ENCODE data around the gene MOB2.
"Not testable (repeated sequence)": the region's sequence is repeated elsewhere in the genome, so short reads cannot be mapped to it uniquely, and the experiment has no call there.

The MOB2 gene

DNA sequence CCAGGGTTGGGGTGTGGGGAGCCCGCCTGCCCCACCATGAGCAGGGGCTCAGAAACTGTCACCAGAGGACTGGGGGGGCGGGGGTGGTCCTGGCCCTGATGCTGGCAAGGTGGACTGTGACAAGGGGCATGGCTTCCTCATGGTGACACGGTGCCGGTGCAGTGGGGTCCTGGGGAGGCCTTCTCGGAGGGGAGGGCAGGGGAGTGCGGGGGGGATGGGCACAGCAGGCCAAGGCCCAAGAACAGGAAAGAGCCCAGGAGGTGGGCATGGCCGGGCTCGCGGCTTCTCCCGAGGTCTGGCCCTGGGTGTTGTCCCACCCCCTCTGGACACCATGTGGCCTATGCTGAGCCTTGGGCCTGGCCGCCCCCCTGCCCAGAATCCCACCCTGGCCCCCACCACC lies 47.2 kb downstream of the MOB2 start:
- DNase-seq: no peak

DNA sequence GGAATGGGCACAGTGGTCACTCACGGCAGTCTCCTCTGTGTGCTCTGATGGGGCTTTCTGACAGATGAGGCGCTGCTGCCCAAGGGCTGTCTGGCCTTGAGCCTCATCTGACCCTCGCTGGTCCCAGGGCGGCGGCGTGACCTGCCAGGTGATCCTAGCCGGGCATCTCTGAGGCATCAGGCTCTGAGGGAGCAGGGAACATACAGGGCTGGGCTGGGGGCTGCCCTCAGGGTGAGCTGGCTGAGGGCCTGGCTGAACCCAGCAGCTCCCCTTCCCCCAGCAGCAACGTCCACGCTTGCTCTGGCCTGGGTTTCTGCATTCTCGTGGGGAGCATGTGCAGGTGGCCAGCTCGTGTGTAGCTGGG lies 47.6 kb downstream of the MOB2 start:
- no peak for DNase-seq

DNA sequence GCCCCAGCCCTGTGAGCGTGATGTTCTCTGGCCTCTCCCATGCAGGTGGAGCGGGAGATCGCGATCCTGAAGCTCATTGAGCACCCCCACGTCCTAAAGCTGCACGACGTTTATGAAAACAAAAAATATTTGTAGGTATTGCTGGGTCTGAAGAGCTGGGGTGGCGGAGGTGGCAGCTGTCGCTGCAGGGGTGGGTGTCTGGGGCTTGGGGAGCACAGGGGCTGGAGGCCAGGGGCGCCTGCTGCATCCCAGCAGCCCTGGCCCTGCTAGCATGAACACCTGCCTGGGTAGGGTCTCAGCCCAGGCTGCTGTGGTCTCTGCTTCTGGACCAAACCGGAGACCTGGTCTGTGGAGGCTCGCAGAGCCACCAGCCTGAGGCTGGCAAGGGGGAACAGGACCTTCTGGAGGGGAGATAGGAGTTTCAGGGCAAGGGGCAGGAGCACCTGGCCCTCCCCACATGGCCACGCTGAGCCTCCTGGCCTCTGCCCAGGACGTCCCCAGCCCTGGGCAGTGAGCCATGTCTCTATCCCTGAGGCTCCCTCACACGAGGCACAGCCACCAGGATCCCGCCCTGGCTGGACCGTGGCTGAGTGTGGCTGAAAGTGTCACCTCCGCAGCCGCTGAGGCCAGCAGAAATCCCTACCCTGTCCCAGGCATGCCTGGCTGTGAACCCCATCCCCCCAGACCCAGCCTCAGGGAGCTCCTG lies 48.2 kb downstream of the MOB2 start:
- DNase-seq: no peak

DNA sequence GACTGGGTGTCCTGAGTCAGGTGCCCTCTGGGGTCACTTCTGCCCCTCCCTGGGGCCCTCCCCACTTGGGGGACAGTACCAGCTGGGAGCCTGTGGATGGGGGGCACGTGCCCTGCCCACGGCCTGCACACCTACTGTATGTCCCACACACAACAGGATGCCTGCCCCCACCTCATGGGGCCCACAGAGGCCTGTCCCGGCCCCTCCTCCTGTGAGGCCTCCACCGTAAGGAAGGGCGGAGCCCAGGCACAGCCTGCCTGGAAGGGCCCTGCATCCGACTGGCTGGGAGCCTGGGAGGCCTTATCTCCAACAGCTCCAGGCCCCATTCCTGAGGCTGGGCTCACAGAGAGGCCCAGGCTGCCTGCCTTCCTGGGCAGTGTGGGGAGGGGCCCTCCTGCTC lies 49.1 kb downstream of the MOB2 start:
- no peak for DNase-seq

DNA sequence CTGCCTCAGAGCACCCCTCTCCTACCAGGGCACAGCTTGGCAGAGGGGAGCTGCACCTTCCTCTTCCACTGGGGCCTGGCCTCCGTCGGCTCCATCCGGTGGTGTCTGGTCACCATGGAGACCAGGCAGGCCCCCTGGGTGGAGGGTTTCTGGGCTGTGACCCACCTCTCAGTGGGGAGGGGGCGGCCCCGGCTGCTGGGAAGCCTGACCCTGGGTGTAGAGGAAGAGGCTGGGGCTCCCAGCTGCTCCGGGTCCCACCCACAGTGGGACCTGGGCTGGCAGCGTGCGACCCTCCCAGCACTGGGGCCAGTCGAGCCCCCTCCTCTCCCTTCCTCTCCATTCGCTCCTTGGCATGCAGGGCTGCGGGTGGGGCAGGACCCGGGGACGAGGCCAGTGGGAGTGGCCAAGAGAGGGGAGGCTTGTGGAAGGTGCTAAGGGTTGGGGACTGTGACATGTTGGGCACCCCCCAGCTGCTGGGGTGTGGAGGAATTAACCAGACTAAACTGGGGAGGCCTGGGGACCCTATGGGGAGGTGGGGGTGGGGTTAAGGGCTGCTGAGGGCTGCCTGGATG lies 50.0 kb downstream of the MOB2 start:
- DNase-seq: no peak

DNA sequence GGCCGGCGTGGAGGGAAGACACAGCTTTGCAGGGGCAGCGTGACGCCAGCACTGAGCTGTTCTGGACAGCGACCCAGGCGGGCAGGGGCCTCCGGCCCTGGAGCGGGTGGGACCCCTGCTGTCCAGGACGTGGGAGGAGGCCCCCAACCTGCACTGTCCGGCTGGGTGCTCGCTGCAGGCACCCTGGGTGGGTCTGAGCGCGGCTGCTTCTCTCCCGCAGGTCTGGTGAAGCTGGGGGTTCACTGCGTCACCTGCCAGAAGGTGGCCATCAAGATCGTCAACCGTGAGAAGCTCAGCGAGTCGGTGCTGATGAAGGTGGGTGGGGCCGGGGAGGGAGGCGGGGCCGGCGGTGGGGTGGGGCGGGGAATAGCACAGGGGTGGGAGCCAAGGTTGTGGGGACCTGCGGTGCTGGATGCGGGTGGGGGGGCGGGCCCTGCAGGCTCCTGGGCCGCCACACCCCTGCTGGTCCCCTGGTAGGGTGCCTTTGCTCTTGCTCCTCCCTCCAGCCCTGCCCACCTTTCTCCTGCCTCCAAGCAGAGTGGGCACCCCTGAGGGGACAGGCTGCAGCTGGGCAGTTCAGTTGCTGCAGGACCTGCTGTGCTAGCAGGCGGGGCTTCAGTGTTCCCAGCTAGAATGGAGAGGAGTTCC lies 50.6 kb downstream of the MOB2 start:
- peak; percentile 21 for DNase-seq

DNA sequence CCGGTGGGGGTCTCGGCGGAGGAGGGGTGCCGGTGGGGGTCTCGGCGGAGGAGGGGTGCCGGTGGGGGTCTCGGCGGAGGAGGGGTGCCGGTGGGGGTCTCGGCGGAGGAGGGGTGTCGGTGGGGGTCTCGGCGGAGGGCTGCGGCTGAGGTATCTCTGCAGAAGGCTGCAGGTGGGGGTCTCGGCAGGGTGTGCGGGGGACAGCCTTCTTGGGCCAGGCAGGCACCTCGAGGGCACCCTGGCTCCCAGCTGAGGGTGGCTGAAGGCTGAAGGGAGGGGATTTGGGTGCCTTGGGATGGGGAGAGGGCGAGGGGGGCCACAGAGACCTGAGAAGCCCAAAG lies 51.1 kb downstream of the MOB2 start:
- not testable (repeated sequence) for DNase-seq

DNA sequence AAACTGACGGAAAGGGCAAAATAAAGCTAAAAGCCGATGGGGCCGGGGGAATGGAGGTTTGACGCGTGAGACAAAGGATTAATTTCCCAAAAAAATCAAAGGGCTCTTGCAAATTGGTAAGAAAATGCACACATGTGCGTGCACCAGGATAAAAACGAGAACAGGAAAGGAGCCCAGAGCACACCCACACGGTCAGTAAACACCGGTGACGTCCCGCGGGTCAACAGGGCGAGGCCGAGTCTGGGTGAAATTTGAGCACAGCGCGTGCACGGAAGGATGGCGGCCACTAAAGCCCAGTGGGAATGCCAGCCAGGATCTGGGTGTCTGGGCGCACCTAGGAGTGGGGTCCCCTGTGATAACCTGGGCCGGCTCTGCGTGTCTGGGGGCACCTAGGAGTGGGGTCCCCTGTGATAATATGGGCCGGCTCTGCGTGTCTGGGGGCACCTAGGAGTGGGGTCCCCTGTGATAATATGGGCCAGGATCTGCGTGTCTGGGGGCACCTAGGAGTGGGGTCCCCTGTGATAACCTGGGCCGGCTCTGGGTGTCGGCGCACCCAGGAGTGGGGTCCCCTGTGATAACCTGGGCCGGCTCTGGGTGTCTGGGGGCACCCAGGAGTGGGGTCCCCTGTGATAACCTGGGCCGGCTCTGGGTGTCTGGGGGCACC lies 52.5 kb downstream of the MOB2 start:
- DNase-seq: no peak

DNA sequence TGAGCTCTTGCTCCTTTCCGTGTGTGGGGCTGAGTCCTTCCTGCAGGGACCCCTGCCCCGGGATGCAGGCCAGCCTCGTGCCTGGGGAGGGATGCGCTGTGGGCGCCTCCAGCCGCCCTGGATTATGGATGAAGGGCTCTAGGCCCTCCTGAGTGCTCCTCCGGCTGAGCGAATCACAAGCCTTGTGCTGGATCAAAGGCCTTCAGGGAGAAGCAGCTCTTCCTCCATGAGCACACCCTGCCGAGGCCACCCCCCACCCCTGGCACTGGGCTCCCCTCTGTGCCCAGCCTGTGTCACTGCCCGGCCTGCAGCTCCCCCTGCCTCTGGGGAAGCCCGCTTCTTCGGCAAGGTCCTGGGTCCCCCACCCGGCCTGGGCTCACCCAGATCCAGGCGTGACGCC lies 53.0 kb downstream of the MOB2 start:
- no peak for DNase-seq

DNA sequence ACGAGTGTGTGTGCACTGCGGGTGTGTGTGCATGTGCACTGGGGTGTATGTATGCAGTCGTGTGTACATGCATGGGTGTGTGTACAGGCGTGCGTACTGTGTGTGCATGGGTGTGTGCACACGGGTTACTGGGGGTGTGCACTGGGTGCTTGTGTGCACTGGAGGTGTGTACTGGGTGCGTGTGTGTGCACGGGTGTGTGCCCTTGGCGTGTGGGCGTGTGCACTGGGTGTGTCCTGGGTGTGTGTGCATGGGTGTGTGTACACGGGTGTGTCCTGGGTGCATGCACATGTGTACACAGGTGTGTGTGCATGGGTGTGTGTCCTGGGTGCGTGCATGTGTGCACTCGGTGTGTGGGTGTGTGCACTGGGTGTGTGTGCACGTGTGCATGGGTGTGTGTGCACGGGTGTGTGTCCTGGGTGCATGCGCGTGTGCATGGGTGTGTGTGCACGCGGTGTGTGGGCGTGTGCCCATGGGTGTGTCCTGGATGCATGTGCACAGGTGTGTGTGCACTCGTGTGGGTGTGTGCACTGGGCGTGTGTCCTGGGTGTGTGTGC lies 57.7 kb downstream of the MOB2 start:
- no peak for DNase-seq

DNA sequence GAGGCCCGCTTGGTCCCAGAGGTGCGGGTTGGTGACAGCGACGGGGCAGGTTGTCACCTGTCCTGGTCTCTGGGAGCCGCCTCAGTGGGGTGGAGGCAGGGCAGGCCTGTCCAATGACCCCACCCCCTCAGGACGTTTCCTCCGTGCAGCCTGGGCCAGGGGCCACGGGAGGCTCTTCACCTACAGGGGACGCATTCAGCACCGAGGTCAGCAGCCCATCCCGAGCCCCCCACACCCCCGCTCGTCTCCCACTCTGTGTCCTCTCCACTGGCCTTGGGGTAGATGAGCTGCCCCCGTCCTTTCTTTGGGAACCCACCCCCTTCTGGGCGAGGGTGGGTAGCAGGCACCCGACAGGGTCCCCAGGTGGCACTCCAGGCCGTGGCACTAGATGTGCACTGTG lies 61.1 kb downstream of the MOB2 start:
- no peak for DNase-seq

DNA sequence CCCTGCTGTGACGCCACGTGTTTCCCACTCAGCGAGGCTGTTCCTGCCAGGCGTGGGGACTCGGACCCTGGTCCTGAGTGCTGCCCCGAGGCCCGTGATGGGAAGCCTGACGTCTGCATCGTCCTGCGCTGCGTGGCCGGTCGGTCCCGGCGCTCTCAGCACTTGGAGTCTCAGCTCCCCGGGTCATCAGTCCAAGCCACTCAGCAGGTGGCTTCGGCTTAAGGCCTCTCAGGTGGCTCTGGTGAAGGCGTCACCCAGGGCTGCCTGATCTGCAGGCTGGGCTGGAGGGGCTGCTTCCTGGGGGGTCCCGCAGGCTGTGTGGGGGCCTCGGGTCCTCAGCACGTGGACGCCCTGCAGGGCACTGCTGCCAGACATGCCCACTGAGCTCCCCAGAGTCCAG lies 61.6 kb downstream of the MOB2 start:
- DNase-seq: no peak

DNA sequence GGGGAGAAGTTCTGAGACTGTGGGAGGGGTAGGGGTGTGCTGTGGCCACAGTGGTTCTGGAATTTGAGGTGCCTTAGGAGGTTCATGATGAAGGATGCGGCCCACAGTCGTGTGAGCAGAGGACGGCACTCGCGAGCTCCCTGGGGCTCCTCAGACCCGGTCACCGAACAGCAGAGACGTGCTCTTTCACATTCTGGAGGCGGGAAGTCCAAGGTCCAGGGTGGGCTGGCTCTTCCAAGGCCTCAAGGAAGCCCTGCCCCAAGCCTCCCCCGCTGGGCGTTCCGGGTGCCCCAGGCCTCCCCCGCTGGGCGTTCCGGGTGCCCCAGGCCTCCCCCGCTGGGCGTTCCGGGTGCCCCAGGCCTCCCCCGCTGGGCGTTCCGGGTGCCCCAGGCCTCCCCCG lies 63.2 kb downstream of the MOB2 start:
- not testable (repeated sequence) for DNase-seq

DNA sequence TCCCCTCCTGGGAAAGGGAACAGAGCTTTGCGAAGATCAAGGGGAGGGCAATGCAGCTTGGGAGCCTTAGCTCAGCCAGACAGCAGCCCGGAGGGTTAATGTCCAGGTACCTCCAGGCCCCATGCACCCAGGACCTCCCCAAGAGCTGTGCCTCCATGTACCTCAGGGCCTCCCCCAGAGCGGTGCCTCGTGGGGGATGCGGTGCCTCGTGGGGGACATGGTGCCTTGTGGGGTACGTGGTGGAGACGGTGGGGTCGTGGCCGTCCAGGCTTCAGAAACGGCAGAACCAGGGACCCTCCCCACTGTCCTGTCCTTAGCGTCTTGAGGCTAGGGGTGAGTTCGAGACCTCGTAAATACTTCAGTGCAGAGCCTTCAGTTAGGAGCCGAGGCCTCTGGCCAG lies 63.6 kb downstream of the MOB2 start:
- no peak for DNase-seq

DNA sequence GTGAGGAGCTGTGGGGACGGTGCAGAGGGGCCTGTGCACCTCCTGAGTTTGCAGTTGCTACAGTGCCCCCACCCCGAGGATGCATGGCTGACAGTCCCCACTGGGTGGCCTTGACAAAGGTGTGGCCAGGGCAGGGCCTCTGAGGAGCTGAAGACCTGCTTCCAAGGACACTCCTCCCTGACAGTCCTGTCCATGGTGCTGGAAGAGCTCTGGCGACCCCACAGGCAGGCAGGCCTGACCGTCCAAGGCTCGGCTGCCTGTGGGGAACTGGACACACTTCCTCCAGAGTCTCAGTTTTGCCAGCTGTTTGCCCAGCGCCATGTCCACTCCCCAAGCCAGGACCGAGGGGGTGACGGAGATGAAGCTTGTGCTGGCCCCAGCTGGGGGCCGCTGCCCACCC lies 64.1 kb downstream of the MOB2 start:
- DNase-seq: no peak

DNA sequence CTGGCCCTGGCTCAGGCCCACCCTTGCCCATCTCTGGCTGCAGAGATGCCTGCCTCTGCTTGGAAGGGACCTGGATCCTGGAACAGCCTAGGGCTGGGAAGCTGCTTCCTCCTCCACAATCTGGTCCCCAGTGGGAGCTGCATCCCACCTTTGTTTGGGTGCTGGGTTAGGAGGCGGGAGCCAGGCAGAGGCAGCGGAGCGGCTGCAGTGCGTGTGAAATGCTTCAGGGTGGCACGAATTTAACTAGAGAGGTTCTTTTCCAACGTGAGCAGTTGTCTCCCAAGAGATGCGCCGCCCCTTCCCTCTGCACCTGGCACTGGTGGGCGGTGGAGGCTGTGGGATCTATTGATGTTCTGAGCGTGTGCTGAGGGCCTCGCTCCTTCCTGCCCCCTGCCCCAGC lies 65.3 kb downstream of the MOB2 start:
- DNase-seq: no peak

DNA sequence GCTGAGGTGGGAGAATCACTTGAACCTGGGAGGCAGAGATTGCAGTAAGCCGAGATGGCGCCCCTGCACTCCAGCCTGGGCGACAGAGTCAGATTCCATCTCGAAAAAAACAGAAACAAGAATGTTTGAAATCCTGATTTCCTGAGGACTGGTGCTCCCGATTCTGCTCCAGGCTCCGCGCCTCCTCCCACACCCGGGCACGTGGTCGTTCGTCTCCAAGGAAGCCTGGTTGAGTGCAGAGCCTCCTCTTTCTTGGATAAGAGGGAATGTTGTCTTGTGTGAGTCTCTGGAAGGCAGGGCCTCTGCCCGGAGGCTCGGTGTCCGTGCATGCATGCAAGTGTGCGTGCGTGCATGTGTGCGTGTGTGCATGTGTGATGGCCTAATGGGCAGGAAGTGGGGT lies 66.8 kb downstream of the MOB2 start:
- DNase-seq: no peak
